A673 (cell line): ENCODE measurements around the gene PDE6G. TPM values are rescaled to one million over a fixed set of nuclear protein-coding genes. Genes with fewer than 3 reads are reported as not detected.

Experiments used
- BruUV-seq: library from RNA; stranded (reverse); fragments of 400-500 nt; replicated peaks from 2 replicates; lab custom pipeline; 2021; lab: Mats Ljungman, UMichigan
- CTCF ChIA-PET: fragments of 300-600 bp; sonication (Branson Sonifier 250); formaldehyde crosslinking; loops from one replicate; lab custom pipeline; 2022; ENCODE audit warnings: antibody characterized with exemption; lab: Charles Lee
- POLR2A ChIA-PET: fragments of 300-600 bp; sonication (Branson Sonifier 250); formaldehyde crosslinking; loops from one replicate; lab custom pipeline; 2022; ENCODE audit warnings: antibody characterized with exemption; ENCODE audit not compliant: low non-redundant PET; lab: Charles Lee
- DNase-seq: peaks from one replicate; pipeline ENCODE4 v3.0.0-alpha.2; 2015; ENCODE audit warnings: low spot score
- H3K27ac ChIP-seq: fragments of 200-600 bp; sonication (generic); 2 replicates; pipeline ENCODE4 v1.5.1; 2016; ENCODE audit warnings: mixed run types, low read depth, mild to moderate bottlenecking, mixed read lengths, antibody characterized with exemption, low read length; ENCODE audit not compliant: poor library complexity, severe bottlenecking
- H3K27me3 ChIP-seq: fragments of 200-600 bp; sonication (generic); replicated peaks from 2 replicates; pipeline ENCODE4 v1.6.1; 2017; ENCODE audit warnings: mixed run types, low read depth, mild to moderate bottlenecking, mixed read lengths, antibody characterized with exemption, low read length; ENCODE audit not compliant: insufficient read depth, poor library complexity
- H3K36me3 ChIP-seq: fragments of 200-600 bp; sonication (generic); 2 replicates; pipeline ENCODE4 v1.6.1; 2016; ENCODE audit warnings: mixed run types, mild to moderate bottlenecking, mixed read lengths, antibody characterized with exemption, low read length; ENCODE audit not compliant: insufficient read depth, poor library complexity, severe bottlenecking
- H3K4me1 ChIP-seq: fragments of 200-600 bp; sonication (generic); 2 replicates; pipeline ENCODE4 v1.6.1; 2017; ENCODE audit warnings: mixed run types, mild to moderate bottlenecking, mixed read lengths, antibody characterized with exemption, low read length; ENCODE audit not compliant: insufficient read depth, poor library complexity, severe bottlenecking
- H3K4me3 ChIP-seq: fragments of 200-600 bp; sonication (generic); 2 replicates; pipeline ENCODE4 v1.5.1; 2016; ENCODE audit warnings: low read depth, mixed run types, mild to moderate bottlenecking, mixed read lengths, low read length; ENCODE audit not compliant: poor library complexity, severe bottlenecking
- H3K9me3 ChIP-seq: fragments of 200-600 bp; sonication (generic); 2 replicates; pipeline ENCODE4 v1.6.1; 2016; ENCODE audit warnings: mixed run types, low read depth, mild to moderate bottlenecking, mixed read lengths, antibody characterized with exemption, low read length; ENCODE audit not compliant: poor library complexity, severe bottlenecking
- EZH2 ChIP-seq: fragments of 200-600 bp; sonication (generic); IDR thresholded peaks from 2 replicates; pipeline ENCODE4 v1.6.1; 2017; ENCODE audit warnings: borderline replicate concordance, low read depth, mild to moderate bottlenecking, mixed read lengths, antibody characterized with exemption, low read length; ENCODE audit not compliant: poor library complexity, severe bottlenecking
- intact Hi-C: fragments of 100-400 bp; cut with micrococcal nuclease; formaldehyde crosslinking; loops from one replicate; pipeline ENCODE4 v1.10.0; 2022; ENCODE audit not compliant: unreplicated experiment
- microRNA-seq: library from miRNA; unstranded; fragments of <30 nt; microRNA quantifications from one replicate; pipeline ENCODE4 v1.2.0, GENCODE V29; 2021
- total RNA-seq: library from RNA; stranded (reverse); gene quantifications from 2 replicates; pipeline ENCODE4 v1.2.3, GENCODE V29; 2021
- TF ChIP-seq, protein P1 (sequence below): fragments of 300-800, 200-600 bp; sonication (generic); conservative IDR thresholded peaks from 2 replicates; pipeline ENCODE4 v1.5.1; 2017; ENCODE audit warnings: low read depth, mild to moderate bottlenecking, antibody characterized with exemption, low read length, moderate library complexity, mixed read lengths

Gene PDE6G
- total RNA-seq, 1 experiment from 2014 or later, result 0.43 TPM

DNA sequence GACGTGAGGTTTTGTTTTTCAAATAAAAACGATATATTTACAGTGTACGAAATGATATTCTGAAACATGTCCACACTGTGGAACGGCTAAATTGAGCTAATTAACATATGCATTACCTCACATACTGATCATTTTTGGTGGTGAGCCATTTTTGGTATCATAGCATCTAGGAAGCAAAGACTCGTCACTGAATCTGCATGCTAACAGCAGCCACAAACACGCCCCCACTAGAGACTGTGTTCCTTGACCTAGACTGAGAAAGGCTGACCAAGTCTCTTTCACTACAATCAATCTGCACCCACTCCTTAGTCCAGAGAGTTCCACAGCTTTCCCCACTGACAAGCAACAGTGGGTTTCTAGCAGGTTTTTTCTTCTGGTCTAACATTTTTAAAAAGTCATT, 48.9 kb downstream of the PDE6G start:
- no peak for DNase-seq
- Histone ChIP-seq H3K36me3 (peaks cover 80% of the 10 kb centered on the region), H3K27ac (peak overlapping the region; percentile 19), H3K27me3 (no peaks in the 10 kb centered on the region), H3K9me3 (no peaks in the 10 kb centered on the region), H3K4me1 (no peaks in the 10 kb centered on the region), H3K4me3 (no peak overlapping the region)
- intact Hi-C loops, result loop anchor here (10.0 kb wide), 1 partner anchor 93 kb away; the partner anchor contains the start of gene ACTG1
- CTCF ChIA-PET, result no interaction called here
- POLR2A ChIA-PET, result no interaction called here
- TF ChIP-seq, protein P1, sequence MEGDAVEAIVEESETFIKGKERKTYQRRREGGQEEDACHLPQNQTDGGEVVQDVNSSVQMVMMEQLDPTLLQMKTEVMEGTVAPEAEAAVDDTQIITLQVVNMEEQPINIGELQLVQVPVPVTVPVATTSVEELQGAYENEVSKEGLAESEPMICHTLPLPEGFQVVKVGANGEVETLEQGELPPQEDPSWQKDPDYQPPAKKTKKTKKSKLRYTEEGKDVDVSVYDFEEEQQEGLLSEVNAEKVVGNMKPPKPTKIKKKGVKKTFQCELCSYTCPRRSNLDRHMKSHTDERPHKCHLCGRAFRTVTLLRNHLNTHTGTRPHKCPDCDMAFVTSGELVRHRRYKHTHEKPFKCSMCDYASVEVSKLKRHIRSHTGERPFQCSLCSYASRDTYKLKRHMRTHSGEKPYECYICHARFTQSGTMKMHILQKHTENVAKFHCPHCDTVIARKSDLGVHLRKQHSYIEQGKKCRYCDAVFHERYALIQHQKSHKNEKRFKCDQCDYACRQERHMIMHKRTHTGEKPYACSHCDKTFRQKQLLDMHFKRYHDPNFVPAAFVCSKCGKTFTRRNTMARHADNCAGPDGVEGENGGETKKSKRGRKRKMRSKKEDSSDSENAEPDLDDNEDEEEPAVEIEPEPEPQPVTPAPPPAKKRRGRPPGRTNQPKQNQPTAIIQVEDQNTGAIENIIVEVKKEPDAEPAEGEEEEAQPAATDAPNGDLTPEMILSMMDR, result no peak
- no peak for TF ChIP-seq EZH2
- no TSS peak for BruUV-seq

DNA sequence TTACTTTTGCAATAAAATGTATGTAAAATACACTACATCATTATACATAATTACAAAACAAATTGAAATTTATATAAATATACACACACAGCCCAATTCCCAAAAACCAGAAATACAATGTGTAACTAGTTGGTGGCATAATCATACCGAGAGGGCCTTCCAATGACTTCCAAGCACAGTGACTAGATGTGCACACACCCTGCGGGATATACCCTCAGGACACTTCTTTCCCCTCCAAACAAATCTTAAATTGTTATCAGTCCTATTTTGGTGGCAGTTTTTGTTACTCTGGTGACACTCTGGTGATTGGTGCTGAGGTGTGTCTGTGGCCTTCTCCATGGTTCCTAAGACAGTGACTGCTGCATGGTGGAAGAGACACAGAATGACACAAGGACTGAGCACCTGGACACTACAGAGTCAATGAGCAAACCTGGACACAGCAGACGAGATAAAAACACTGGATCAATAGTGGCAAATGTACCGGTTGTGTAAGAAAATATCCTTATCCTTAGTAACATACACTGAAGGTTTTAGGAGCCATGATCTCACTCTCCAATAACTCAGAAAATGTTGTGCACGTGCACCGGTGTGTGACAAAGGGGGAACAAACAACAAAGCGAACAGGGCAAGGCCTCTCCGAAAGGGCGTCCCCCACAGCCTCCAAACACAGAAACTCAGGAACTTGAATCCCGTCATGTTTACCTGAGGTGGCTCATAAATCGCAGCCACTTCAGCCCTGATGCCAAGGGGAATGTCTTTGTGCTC, 52.3 kb downstream of the PDE6G start:
- Histone ChIP-seq H3K27me3 (no peaks in the 10 kb centered on the region), H3K4me1 (peaks cover 4% of the 10 kb centered on the region), H3K4me3 (no peak overlapping the region), H3K27ac (no peak overlapping the region), H3K36me3 (peaks cover 85% of the 10 kb centered on the region), H3K9me3 (no peaks in the 10 kb centered on the region)
- DNase-seq, result no peak
- ChIA-PET POLR2A (no interaction called here), CTCF (no interaction called here)
- intact Hi-C loops, result loop anchor here (10.0 kb wide), 1 partner anchor 89 kb away; the partner anchor contains the start of gene ACTG1
- TF ChIP-seq EZH2, result no peak
- TF ChIP-seq, protein P1, result no peak
- TSS peak; percentile 7 for BruUV-seq

DNA sequence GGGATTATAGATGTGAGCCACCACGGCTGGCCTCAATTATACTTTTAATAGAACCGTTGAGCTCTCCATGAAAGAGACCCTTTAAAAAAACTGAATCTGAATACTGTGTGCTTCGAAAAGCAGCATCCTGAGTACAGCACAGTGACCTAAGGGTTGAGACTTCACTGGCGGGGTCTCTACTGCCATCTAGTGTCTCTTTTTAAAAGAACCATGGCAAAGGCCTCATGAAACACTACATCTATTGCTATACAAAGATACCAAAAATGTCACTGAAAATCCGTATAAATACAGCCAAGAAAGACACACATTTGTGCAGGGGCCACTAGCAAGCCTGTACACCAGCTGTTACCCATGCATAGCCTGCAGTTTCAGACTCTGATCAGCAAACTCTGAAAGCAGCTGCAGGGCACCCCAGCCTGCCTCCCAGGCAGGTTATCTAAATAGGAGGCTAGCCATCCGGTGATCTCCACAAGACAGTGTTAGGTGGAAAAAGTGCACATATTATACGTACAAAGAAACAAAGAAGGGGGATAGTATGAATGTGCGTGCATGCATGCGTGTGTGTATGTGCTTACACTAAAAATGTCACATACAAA, 54.7 kb downstream of the PDE6G start:
- TF ChIP-seq, protein P1, result peak; percentile 84
- no peak for TF ChIP-seq EZH2
- BruUV-seq, result no TSS peak
- H3K36me3 ChIP-seq, result peaks cover 84% of the 10 kb centered on the region
- H3K4me1 ChIP-seq, result peaks cover 4% of the 10 kb centered on the region
- no peak overlapping the region for H3K4me3 ChIP-seq
- H3K9me3 ChIP-seq, result no peaks in the 10 kb centered on the region
- H3K27ac ChIP-seq, result no peak overlapping the region
- intact Hi-C loops, result loop anchor here (2.0 to 10.0 kb wide), 2 partner anchors 87 to 347 kb away; partner anchors contain the start of gene ACTG1
- no peaks in the 10 kb centered on the region for H3K27me3 ChIP-seq
- ChIA-PET POLR2A (no interaction called here), CTCF (interaction anchor here (0.6 kb wide), 2 partner anchors 27 to 49 kb away, joined by 3 read pairs; partner anchors contain the start of gene FAAP100)
- peak; percentile 87 for DNase-seq

Small RNA genes within 50 kb of the gene (microRNA-seq; reads per million reads assigned to microRNA genes)
- 1.9 reads per million for gene MIR6786

Other genes starting within 250 kb of the PDE6G start
- gene ACTG1, start 143.7 kb downstream of the PDE6G start, total RNA-seq, result 2,855 and 3,247 TPM in 2 replicates
- 0.26 and 0.31 TPM in 2 replicates for gene FSCN2, start 128.2 kb downstream of the PDE6G start, total RNA-seq
- gene FAAP100, start 104.2 kb downstream of the PDE6G start, total RNA-seq, result 49.4 and 49.5 TPM in 2 replicates
- gene NPLOC4, start 19.4 kb downstream of the PDE6G start, total RNA-seq, result 188 and 195 TPM in 2 replicates
- gene TSPAN10, start 19.3 kb downstream of the PDE6G start, total RNA-seq, result 0.74 and 1.1 TPM in 2 replicates
- 36.1 and 44.6 TPM in 2 replicates for gene OXLD1, start 10.1 kb upstream of the PDE6G start, total RNA-seq
- gene CCDC137, start 10.2 kb upstream of the PDE6G start, total RNA-seq, result 52.8 and 56.3 TPM in 2 replicates
- 62.8 and 67.4 TPM in 2 replicates for gene ARL16, start 27.3 kb upstream of the PDE6G start, total RNA-seq
- gene HGS, start 27.5 kb upstream of the PDE6G start, total RNA-seq, result 145 and 187 TPM in 2 replicates
- 184 and 186 TPM in 2 replicates for gene MRPL12, start 46.8 kb upstream of the PDE6G start, total RNA-seq
- gene SLC25A10, start 55.7 kb upstream of the PDE6G start, total RNA-seq, result 46.8 and 56.2 TPM in 2 replicates
- not detected in 2 replicates for gene GCGR, start 147.6 kb upstream of the PDE6G start, total RNA-seq
- gene MCRIP1, start 176.7 kb upstream of the PDE6G start, total RNA-seq, result 126 and 130 TPM in 2 replicates
- not detected in 2 replicates for gene PPP1R27, start 178.5 kb upstream of the PDE6G start, total RNA-seq
- gene P4HB, start 204.0 kb upstream of the PDE6G start, total RNA-seq, result 491 and 503 TPM in 2 replicates
- gene ARHGDIA, start 214.8 kb upstream of the PDE6G start, total RNA-seq, result 568 and 667 TPM in 2 replicates
- 251 and 258 TPM in 2 replicates for gene ALYREF, start 235.0 kb upstream of the PDE6G start, total RNA-seq
- gene ANAPC11, start 235.2 kb upstream of the PDE6G start, total RNA-seq, result 128 and 138 TPM in 2 replicates
- gene NPB, start 245.7 kb upstream of the PDE6G start, total RNA-seq, result 0.75 and 0.87 TPM in 2 replicates